ENCODE data around the gene SUPT20HL1.

DNA sequence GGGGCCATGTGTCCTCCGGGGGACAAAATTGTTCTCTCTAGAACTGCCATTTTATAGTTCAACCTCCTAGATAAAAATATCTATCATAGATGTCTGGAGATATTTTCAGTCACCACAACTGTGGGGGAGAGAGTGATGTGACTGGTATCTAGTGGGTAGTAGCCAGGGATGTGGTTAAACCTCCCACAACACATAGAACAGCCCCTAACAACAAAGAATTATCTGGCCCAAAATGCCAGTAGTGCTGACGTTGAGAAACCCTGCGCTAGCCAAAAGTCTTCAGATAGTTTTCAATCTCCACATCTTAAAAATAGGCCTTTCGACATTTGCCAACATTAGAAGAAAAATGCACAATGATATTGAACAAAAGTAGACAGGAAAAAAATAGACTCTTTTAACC is 27.6 kb upstream of the SUPT20HL1 start:
- TF ChIP-seq POLR2A (IDR thresholded peaks at IDR 0.05): no peak
- TF ChIP-seq CTCF (IDR thresholded peaks at IDR 0.05): no peak
